ENCODE data around the gene ARSG.
"Not testable (repeated sequence)": the region's sequence is repeated elsewhere in the genome, so short reads cannot be mapped to it uniquely, and the experiment has no call there.

DNA sequence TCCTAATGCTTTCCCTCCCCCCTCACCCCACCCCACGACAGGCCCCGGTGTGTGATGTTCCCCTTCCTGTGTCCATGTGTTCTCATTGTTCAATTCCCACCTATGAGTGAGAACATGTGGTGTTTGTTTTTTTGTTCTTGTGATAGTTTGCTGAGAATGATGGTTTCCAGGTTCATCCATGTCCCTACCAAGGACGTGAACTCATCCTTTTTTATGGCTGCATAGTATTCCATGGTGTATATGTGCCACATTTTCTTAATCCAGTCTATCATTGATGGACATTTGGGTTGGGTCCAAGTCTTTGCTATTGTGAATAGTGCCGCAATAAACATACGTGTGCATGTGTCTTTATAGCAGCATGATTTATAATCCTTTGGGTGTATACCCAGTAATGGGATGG, 112.5 kb downstream of the ARSG start:
- TF ChIP-seq YY1 (IDR thresholded peaks at IDR 0.05; ENCODE audit: low read depth, low read length); EZH2 (IDR thresholded peaks at IDR 0.05; ENCODE audit: borderline replicate concordance, control insufficient read depth, low read depth, low read length); SREBF1 (IDR thresholded peaks at IDR 0.05; ENCODE audit: low read length); GABPA (IDR thresholded peaks at IDR 0.05; ENCODE audit: low read depth); TARDBP (IDR thresholded peaks at IDR 0.05; ENCODE audit: borderline replicate concordance); PML (IDR thresholded peaks at IDR 0.05; ENCODE audit: low read length); CEBPB (IDR thresholded peaks at IDR 0.05; ENCODE audit: borderline replicate concordance in 1 of 2, low read depth in 2 of 2, low read length in 2 of 2); POLR2A (IDR thresholded peaks at IDR 0.05; ENCODE audit: low read depth, low read length): not testable (repeated sequence)
- TF ChIP-seq, protein P1, sequence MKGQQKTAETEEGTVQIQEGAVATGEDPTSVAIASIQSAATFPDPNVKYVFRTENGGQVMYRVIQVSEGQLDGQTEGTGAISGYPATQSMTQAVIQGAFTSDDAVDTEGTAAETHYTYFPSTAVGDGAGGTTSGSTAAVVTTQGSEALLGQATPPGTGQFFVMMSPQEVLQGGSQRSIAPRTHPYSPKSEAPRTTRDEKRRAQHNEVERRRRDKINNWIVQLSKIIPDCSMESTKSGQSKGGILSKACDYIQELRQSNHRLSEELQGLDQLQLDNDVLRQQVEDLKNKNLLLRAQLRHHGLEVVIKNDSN (IDR thresholded peaks at IDR 0.05; ENCODE audit: borderline replicate concordance, extremely low read length, insufficient read depth, low read depth, low read length) = not testable (repeated sequence)
- TF ChIP-seq, protein P2, sequence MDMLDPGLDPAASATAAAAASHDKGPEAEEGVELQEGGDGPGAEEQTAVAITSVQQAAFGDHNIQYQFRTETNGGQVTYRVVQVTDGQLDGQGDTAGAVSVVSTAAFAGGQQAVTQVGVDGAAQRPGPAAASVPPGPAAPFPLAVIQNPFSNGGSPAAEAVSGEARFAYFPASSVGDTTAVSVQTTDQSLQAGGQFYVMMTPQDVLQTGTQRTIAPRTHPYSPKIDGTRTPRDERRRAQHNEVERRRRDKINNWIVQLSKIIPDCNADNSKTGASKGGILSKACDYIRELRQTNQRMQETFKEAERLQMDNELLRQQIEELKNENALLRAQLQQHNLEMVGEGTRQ (IDR thresholded peaks at IDR 0.05; ENCODE audit: borderline replicate concordance, low read depth, low read length) = not testable (repeated sequence)
- TF ChIP-seq, protein P3, sequence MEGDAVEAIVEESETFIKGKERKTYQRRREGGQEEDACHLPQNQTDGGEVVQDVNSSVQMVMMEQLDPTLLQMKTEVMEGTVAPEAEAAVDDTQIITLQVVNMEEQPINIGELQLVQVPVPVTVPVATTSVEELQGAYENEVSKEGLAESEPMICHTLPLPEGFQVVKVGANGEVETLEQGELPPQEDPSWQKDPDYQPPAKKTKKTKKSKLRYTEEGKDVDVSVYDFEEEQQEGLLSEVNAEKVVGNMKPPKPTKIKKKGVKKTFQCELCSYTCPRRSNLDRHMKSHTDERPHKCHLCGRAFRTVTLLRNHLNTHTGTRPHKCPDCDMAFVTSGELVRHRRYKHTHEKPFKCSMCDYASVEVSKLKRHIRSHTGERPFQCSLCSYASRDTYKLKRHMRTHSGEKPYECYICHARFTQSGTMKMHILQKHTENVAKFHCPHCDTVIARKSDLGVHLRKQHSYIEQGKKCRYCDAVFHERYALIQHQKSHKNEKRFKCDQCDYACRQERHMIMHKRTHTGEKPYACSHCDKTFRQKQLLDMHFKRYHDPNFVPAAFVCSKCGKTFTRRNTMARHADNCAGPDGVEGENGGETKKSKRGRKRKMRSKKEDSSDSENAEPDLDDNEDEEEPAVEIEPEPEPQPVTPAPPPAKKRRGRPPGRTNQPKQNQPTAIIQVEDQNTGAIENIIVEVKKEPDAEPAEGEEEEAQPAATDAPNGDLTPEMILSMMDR (IDR thresholded peaks at IDR 0.05 in 2 of 3, conservative IDR thresholded peaks at IDR 0.05 in 1 of 3; ENCODE audit: control insufficient read depth in 2 of 3, extremely low read depth in 1 of 3, insufficient read depth in 1 of 3, low read depth in 3 of 3, low read length in 3 of 3) = not testable (repeated sequence)
